Tibial artery (tissue), 4 donors: ENCODE results near the gene SMIM38.

Experiments used
- DNase-seq, 2 donors: peaks; one replicate each; pipeline ENCODE4 v3.0.0-alpha.2; 2019
- H3K27ac ChIP-seq, 2 donors: fragments of 200-600 bp; sonication (generic) in 1 of 2; 1 replicate in 1 of 2; 2 replicates in 1 of 2; pipeline ENCODE4 v1.5.1; 2018 to 2019; ENCODE audit warnings: mild to moderate bottlenecking in 1 of 2
- H3K27me3 ChIP-seq, 2 donors: fragments of 200-600 bp; sonication (generic) in 1 of 2; one replicate each; pipeline versions ENCODE4 v1.5.1 to v1.6.0; 2016 to 2019
- H3K36me3 ChIP-seq, 3 donors: fragments of 200-600 bp; sonication (generic) in 2 of 3; one replicate each; pipeline ENCODE4 v1.5.1; 2016 to 2019; ENCODE audit warnings: mild to moderate bottlenecking in 2 of 3
- H3K4me1 ChIP-seq, 4 donors: fragments of 200-600 bp; sonication (generic) in 2 of 4; 1 replicate in 3 of 4; 2 replicates in 1 of 4; pipeline ENCODE4 v1.5.1; 2016 to 2019
- H3K4me3 ChIP-seq, 2 donors: fragments of 200-600 bp; sonication (generic) in 1 of 2; 1 replicate in 1 of 2; 2 replicates in 1 of 2; pipeline ENCODE4 v1.5.1; 2018 to 2019; ENCODE audit warnings: mild to moderate bottlenecking in 2 of 2
- H3K9me3 ChIP-seq, 3 donors: fragments of 200-600 bp; sonication (generic) in 1 of 3; one replicate each; pipeline ENCODE4 v1.5.1; 2016 to 2019
- intact Hi-C: fragments of 100-400 bp; cut with DNase I; formaldehyde crosslinking; loops from one replicate; pipeline ENCODE4 v1.15.0; 2023; ENCODE audit warnings: low total_unique reads
- TF ChIP-seq, protein P1 (sequence below), 2 experiments: fragments of 200-600 bp in 1 of 2; fragments of 450-650 bp in 1 of 2; IDR thresholded peaks; one replicate each; pipeline ENCODE4 v1.5.1; 2017 to 2019; ENCODE audit warnings: antibody characterized with exemption in 2 of 2, mild to moderate bottlenecking in 1 of 2, moderate library complexity in 1 of 2

SMIM38 gene

DNA sequence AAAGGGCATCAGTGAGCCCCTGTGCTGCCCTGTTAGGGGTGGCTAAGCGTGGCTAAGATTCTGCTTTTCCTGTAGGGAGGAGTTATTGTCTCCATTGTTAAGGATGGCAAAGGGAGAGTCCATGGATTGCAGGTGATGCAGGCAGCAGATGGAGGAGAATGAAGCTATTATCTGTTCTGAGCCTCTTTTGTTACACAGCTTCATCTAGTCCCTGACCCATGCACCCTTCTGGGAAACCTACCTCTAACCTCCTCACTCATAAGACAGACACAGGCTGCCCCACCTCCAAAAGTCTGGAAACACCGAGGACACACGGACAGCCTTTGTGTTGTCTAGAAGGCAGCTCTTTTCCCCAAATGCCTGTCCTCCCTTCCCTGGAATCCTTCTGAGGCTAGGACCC lies 13.7 kb downstream of the SMIM38 start:
- no peak overlapping the region for H3K4me3 ChIP-seq
- H3K27me3 ChIP-seq: no peaks in the 10 kb centered on the region
- H3K9me3 ChIP-seq: no peaks in the 10 kb centered on the region
- H3K27ac ChIP-seq: no peak overlapping the region
- TF ChIP-seq, protein P1, sequence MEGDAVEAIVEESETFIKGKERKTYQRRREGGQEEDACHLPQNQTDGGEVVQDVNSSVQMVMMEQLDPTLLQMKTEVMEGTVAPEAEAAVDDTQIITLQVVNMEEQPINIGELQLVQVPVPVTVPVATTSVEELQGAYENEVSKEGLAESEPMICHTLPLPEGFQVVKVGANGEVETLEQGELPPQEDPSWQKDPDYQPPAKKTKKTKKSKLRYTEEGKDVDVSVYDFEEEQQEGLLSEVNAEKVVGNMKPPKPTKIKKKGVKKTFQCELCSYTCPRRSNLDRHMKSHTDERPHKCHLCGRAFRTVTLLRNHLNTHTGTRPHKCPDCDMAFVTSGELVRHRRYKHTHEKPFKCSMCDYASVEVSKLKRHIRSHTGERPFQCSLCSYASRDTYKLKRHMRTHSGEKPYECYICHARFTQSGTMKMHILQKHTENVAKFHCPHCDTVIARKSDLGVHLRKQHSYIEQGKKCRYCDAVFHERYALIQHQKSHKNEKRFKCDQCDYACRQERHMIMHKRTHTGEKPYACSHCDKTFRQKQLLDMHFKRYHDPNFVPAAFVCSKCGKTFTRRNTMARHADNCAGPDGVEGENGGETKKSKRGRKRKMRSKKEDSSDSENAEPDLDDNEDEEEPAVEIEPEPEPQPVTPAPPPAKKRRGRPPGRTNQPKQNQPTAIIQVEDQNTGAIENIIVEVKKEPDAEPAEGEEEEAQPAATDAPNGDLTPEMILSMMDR (IDR thresholded peaks at IDR 0.05): no peak
- no peak for DNase-seq
- H3K4me1 ChIP-seq: peaks cover 0 to 16% (median 15%) of the 10 kb centered on the region in 4 donors
- intact Hi-C loops: no loop called here
- no peaks in the 10 kb centered on the region for H3K36me3 ChIP-seq

DNA sequence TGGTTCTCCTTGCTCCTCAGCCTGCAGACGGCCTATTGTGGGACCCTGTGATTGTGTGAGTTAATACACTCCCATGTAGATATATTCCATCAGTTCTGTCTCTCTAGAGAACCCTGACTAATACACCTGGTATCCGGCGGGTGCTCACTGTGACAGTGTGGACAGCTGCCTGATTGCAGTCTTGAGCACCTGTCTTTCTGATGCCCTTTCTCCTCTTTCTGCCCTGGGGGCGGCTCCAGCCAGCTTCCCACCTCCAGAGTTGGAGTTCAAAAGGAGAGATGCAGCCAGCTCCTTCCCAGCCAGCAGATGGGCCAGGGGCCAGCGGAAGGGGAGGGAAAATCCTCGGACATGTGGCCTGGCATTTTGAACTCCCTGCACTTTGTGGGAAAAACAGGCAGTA lies 15.0 kb downstream of the SMIM38 start:
- peaks cover 0 to 16% (median 15%) of the 10 kb centered on the region in 4 donors for H3K4me1 ChIP-seq
- H3K36me3 ChIP-seq: peaks cover 0 to 5% (median 3%) of the 10 kb centered on the region in 3 donors
- peak in 1 of 2 donors; percentile 51 for DNase-seq
- no peaks in the 10 kb centered on the region for H3K27me3 ChIP-seq
- H3K9me3 ChIP-seq: peaks cover 0 to 5% (median 0%) of the 10 kb centered on the region in 3 donors
- TF ChIP-seq, protein P1 (IDR thresholded peaks at IDR 0.05): no peak
- intact Hi-C loops: no loop called here
- H3K4me3 ChIP-seq: no peak overlapping the region
- H3K27ac ChIP-seq: no peak overlapping the region

DNA sequence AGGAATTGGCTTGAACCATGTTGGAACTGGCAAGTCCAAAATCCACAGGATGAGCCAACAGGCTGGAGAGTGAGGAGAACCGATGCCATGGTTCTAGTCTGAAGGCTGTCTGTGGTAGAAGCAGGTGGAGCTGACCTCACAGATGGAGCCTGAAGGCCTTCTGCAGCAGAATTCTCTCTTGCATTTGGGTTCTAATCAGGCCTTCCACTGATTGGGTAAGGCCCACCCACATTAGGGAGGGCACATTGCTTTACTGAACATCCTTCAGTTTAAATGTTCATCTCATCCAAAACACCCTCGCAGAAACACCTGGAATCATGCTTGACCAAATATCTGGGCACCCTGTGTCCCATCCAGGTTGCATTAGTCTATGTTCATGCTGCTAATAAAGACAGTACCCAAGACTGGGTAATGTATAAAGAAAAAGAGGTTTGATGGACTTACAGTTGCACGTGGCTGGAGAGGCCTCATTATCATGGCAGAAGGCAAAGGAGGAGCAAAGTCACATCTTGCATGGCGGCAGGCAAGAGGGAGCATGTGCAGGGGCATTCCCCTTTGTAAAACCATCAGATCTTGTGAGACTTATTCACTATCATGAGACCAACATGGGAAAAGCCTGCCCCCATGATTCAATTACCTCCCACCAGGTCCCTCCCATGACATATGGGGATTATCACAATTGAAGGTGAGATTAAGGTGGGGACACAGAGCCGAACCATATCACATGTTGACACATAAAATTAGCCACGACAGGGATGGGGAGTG lies 15.9 kb downstream of the SMIM38 start:
- Histone ChIP-seq H3K4me1 (peaks cover 0 to 9% (median 7%) of the 10 kb centered on the region in 4 donors), H3K27me3 (no peaks in the 10 kb centered on the region), H3K36me3 (peaks cover 0 to 5% (median 3%) of the 10 kb centered on the region in 3 donors), H3K27ac (no peak overlapping the region), H3K9me3 (peaks cover 0 to 5% (median 0%) of the 10 kb centered on the region in 3 donors), H3K4me3 (no peak overlapping the region)
- intact Hi-C loops: no loop called here
- TF ChIP-seq, protein P1 (IDR thresholded peaks at IDR 0.05): no peak
- DNase-seq: no peak

DNA sequence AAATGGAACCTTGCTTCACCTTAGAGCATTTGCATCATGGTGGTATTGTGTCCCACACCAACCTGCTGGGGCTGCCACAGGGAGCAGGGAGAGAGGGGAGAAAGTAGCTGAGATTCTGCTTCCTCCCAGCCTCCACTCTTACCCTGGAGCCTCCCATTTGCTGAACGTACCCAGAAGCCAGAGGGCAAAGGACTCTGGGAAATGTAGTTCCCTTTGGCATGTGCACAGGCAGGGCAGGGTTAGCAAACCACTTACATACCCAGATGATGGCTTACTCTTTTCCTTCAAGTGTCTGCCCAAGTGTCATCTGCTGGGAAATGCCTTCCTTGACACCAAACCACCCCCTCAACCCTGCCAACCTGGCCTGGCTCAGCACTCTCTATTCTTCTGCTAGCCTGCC lies 16.9 kb downstream of the SMIM38 start:
- H3K4me1 ChIP-seq: no peaks in the 10 kb centered on the region

DNA sequence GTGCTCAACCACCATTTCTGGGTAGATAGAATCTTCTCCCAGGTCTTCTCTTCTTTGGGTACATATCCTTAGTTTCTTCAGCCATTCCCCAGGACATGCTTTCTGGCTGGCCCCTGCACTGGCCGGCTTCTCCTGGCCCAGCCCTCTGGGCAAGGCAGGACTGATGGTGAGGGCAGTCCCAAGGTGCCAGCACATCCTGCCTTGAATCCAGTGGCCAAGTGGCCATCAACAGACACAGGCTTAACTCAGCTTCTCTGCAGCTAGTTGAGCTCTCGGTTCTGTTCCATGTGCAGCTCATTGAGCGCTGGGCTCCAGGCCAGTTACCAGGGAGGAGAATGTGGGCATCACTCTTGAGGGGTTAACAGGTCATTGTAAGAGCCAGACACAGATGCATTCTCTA lies 17.6 kb downstream of the SMIM38 start:
- TF ChIP-seq, protein P1 (IDR thresholded peaks at IDR 0.05): no peak

More for the DNA sequence above, 16.9 kb downstream of the SMIM38 start:
- Histone ChIP-seq H3K36me3 (peaks cover 0 to 5% (median 3%) of the 10 kb centered on the region in 3 donors), H3K27ac (no peak overlapping the region), H3K4me3 (no peak overlapping the region), H3K9me3 (peaks cover 0 to 5% (median 0%) of the 10 kb centered on the region in 3 donors), H3K27me3 (no peaks in the 10 kb centered on the region)
- TF ChIP-seq, protein P1 (IDR thresholded peaks at IDR 0.05): no peak
- intact Hi-C loops: no loop called here
- DNase-seq: no peak

More for the DNA sequence above, 17.6 kb downstream of the SMIM38 start:
- DNase-seq: no peak
- Histone ChIP-seq H3K27ac (no peak overlapping the region), H3K9me3 (peaks cover 0 to 5% (median 0%) of the 10 kb centered on the region in 3 donors), H3K4me1 (no peaks in the 10 kb centered on the region), H3K27me3 (no peaks in the 10 kb centered on the region), H3K4me3 (no peak overlapping the region), H3K36me3 (peaks cover 0 to 5% (median 3%) of the 10 kb centered on the region in 3 donors)
- intact Hi-C loops: no loop called here
